ENCODE data around the gene REXO5. TPM values are rescaled to one million over a fixed set of nuclear protein-coding genes. Genes with fewer than 3 reads are reported as not detected.

The REXO5 gene
- total RNA-seq, 1 donor from 2014 or later, result 4.0 TPM

GRCh38 chr16:20782470-20782869, 23.9 kb upstream of the REXO5 start:
- Mint-ChIP-seq H3K27me3 (ENCODE audit: low read depth) (no peaks in the 10 kb centered on the region), H3K36me3 (ENCODE audit: low read depth) (no peaks in the 10 kb centered on the region), H3K4me1 (ENCODE audit: low read depth) (no peaks in the 10 kb centered on the region), H3K4me3 (ENCODE audit: unreplicated experiment) (no peak overlapping the region), H3K9me3 (ENCODE audit: low read depth) (no peaks in the 10 kb centered on the region), H3K27ac (ENCODE audit: unreplicated experiment) (no peak overlapping the region)
- TF ChIP-seq CTCF (IDR thresholded peaks at IDR 0.05), result no peak
- DNase-seq (ENCODE audit: low spot score), result no peak

DNA sequence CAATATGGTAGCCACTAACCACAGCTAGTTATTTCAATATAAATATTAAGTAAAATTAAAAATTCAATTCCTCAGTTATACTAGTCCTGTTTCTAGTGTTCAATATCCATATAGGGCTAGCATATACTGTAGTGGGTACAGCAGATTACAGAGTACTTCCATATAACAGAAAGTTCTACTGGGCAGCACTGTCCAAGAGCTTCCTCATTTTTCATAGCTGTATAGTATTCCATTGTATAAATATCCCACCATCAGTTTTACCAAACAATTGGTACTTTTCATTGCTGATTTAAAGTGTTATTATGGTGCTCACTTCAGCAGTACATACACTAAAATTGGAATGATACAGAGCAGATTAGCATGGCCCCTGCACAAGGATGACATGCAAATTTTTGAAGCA, 22.1 kb upstream of the REXO5 start:
- TF ChIP-seq CTCF (IDR thresholded peaks at IDR 0.05), result no peak
- no peaks in the 10 kb centered on the region for H3K4me1 Mint-ChIP-seq (ENCODE audit: low read depth)
- no peak for DNase-seq (ENCODE audit: low spot score)
- H3K36me3 Mint-ChIP-seq (ENCODE audit: low read depth), result no peaks in the 10 kb centered on the region
- H3K27ac Mint-ChIP-seq (ENCODE audit: unreplicated experiment), result no peak overlapping the region
- no peaks in the 10 kb centered on the region for H3K27me3 Mint-ChIP-seq (ENCODE audit: low read depth)
- no peaks in the 10 kb centered on the region for H3K9me3 Mint-ChIP-seq (ENCODE audit: low read depth)
- no peak overlapping the region for H3K4me3 Mint-ChIP-seq (ENCODE audit: unreplicated experiment)

DNA sequence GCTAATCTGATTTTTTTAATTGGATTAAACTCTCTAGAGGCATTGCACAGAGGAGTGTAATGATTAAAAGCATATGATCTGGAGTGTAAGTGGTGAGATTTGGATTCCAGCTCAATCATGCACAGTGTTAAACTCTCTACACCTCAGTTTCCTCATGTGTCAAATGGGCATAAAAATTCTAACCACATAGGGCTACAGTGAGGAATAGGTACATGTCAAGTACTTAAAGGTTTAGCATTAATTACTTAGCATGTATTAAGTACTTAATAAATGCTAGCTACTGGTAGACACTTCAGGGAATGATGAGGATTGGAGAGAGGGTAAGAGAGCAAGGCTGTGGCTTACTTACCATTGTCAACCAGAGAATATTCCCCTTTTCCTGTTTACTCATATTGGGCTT, 17.2 kb upstream of the REXO5 start:
- no peak for DNase-seq (ENCODE audit: low spot score)
- H3K36me3 Mint-ChIP-seq (ENCODE audit: low read depth), result no peaks in the 10 kb centered on the region
- TF ChIP-seq CTCF (IDR thresholded peaks at IDR 0.05), result no peak
- H3K9me3 Mint-ChIP-seq (ENCODE audit: low read depth), result no peaks in the 10 kb centered on the region
- H3K27me3 Mint-ChIP-seq (ENCODE audit: low read depth), result no peaks in the 10 kb centered on the region
- no peak overlapping the region for H3K27ac Mint-ChIP-seq (ENCODE audit: unreplicated experiment)
- H3K4me3 Mint-ChIP-seq (ENCODE audit: unreplicated experiment), result no peak overlapping the region
- H3K4me1 Mint-ChIP-seq (ENCODE audit: low read depth), result peaks cover 3% of the 10 kb centered on the region

DNA sequence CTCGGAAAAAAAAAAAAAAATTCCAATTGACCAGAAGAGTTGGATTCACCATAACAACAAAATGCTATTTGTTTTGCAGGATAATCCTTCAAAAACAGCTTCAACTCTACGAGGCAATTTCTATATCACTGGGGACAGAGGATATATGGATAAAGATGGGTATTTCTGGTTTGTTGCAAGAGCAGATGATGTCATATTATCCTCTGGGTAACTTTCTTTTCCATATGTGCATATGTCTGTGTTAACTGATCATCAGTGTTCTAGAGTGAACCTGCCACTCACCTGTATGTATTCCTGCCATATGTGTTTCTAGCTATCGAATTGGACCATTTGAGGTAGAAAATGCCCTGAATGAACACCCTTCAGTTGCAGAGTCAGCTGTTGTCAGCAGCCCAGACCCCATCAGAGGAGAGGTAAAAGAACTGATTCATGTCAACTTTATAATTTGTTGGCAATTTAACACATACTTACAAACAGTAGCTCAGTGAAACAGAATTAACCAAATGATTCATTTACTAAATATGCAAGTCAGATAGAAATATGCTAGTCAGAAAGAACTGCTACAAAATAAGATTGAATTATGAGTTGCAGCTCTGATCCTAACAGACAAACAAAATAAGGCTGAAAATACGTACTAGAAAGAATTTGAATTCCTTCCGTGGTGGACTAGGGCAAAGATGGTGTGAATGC, 14.3 kb upstream of the REXO5 start:
- Mint-ChIP-seq H3K27ac (ENCODE audit: unreplicated experiment) (no peak overlapping the region), H3K4me3 (ENCODE audit: unreplicated experiment) (no peak overlapping the region), H3K4me1 (ENCODE audit: low read depth) (peaks cover 3% of the 10 kb centered on the region), H3K9me3 (ENCODE audit: low read depth) (no peaks in the 10 kb centered on the region), H3K27me3 (ENCODE audit: low read depth) (no peaks in the 10 kb centered on the region), H3K36me3 (ENCODE audit: low read depth) (no peaks in the 10 kb centered on the region)
- TF ChIP-seq CTCF (IDR thresholded peaks at IDR 0.05), result no peak
- DNase-seq (ENCODE audit: low spot score), result no peak

DNA sequence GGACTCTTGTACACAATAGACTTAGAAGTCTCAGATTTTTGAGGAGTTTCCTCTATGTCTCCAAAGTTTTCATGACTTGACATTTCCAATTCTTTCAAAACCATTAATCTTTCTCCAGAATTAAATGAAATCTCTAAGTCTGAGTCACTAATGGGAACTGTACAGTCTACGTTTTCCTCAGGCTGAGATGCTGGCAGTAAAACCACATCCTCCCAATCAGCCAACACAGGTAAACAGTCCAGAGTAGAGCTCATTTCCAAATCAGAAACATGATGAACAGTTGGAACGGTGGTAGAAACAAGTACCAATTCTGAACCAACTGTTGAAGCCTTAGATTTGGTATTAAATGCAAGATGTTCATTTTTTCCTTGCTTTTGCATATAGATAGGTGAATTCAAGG, 8.0 kb upstream of the REXO5 start:
- Mint-ChIP-seq H3K36me3 (ENCODE audit: low read depth) (peaks cover 3% of the 10 kb centered on the region), H3K27ac (ENCODE audit: unreplicated experiment) (no peak overlapping the region), H3K9me3 (ENCODE audit: low read depth) (no peaks in the 10 kb centered on the region), H3K4me1 (ENCODE audit: low read depth) (no peaks in the 10 kb centered on the region), H3K27me3 (ENCODE audit: low read depth) (no peaks in the 10 kb centered on the region), H3K4me3 (ENCODE audit: unreplicated experiment) (no peak overlapping the region)
- no peak for TF ChIP-seq CTCF (IDR thresholded peaks at IDR 0.05)
- DNase-seq (ENCODE audit: low spot score), result no peak
